IMR-90 (cell line): ENCODE measurements around the gene TRAPPC10. TPM values are rescaled to one million over a fixed set of nuclear protein-coding genes. Genes with fewer than 3 reads are reported as not detected.

Experiments
- ATAC-seq: fragments of 200-7000 bp; cut with Tn5 transposase; 2 replicates; pipeline ENCODE4 v1.9.1; 2020; ENCODE audit warnings: low read depth, mild to moderate bottlenecking, moderate library complexity
- BruUV-seq: library from RNA; stranded (reverse); fragments of 400-500 nt; replicated peaks from 2 replicates; lab custom pipeline; 2021; lab: Mats Ljungman, UMichigan
- CTCF ChIA-PET: fragments of 300-600 bp; formaldehyde crosslinking; extraction: SDS; loops from one replicate; lab custom pipeline; 2021; ENCODE audit warnings: antibody characterized with exemption; lab: Yijun Ruan, JAX
- POLR2A ChIA-PET: fragments of 300-600 bp; sonication (Branson Sonifier 250); formaldehyde crosslinking; loops from one replicate; lab custom pipeline; 2022; ENCODE audit warnings: antibody characterized with exemption; ENCODE audit not compliant: unreplicated experiment; lab: Charles Lee
- DNase-seq: peaks from one replicate; pipeline ENCODE4 v3.0.0; 2013
- H2AFZ ChIP-seq: replicated peaks from 2 replicates; pipeline ENCODE3; 2013; ENCODE audit warnings: low read length, mild to moderate bottlenecking; ENCODE audit not compliant: poor library complexity
- H2AK5ac ChIP-seq: 2 replicates; pipeline ENCODE4 v1.6.1; 2013; ENCODE audit warnings: low read depth, low read length, inconsistent platforms
- H2AK9ac ChIP-seq: replicated peaks from 2 replicates; pipeline ENCODE3; 2013; ENCODE audit warnings: mild to moderate bottlenecking, low read depth, low read length, moderate library complexity; ENCODE audit not compliant: poor library complexity
- H2BK120ac ChIP-seq: 2 replicates; pipeline ENCODE4 v1.6.1; 2013; ENCODE audit warnings: low read depth, low read length, inconsistent platforms
- H2BK15ac ChIP-seq: 3 replicates; pipeline ENCODE4 v1.6.1; 2013; ENCODE audit warnings: low read depth, low read length, inconsistent platforms
- H2BK20ac ChIP-seq: 2 replicates; pipeline ENCODE4 v1.6.1; 2013; ENCODE audit warnings: low read depth, mild to moderate bottlenecking, inconsistent platforms, low read length, moderate library complexity
- H2BK5ac ChIP-seq: 2 replicates; pipeline ENCODE4 v1.6.1; 2013; ENCODE audit warnings: mild to moderate bottlenecking, low read depth, low read length, inconsistent platforms; ENCODE audit not compliant: poor library complexity, severe bottlenecking
- H3K14ac ChIP-seq: replicated peaks from 2 replicates; pipeline ENCODE4 v1.6.1; 2013; ENCODE audit warnings: low read depth, low read length, inconsistent platforms
- H3K18ac ChIP-seq: 2 replicates; pipeline ENCODE4 v1.6.1; 2013; ENCODE audit warnings: low read depth, low read length, control low read depth
- H3K23ac ChIP-seq: 2 replicates; pipeline ENCODE4 v1.6.1; 2013; ENCODE audit warnings: low read depth, low read length, inconsistent platforms
- H3K27ac ChIP-seq: 2 replicates; pipeline ENCODE4 v1.5.1; 2013; ENCODE audit warnings: mild to moderate bottlenecking, control low read depth, low read length; ENCODE audit not compliant: insufficient read depth
- H3K27me3 ChIP-seq: 2 replicates; pipeline ENCODE4 v1.6.1; 2013; ENCODE audit warnings: low read length; ENCODE audit not compliant: control insufficient read depth, insufficient read depth
- H3K36me3 ChIP-seq: 2 replicates; pipeline ENCODE4 v1.6.1; 2013; ENCODE audit warnings: low read length, mixed read lengths; ENCODE audit not compliant: control insufficient read depth, insufficient read depth
- H3K4ac ChIP-seq: 2 replicates; pipeline ENCODE4 v1.6.1; 2013; ENCODE audit warnings: low read depth, low read length, inconsistent platforms
- H3K4me1 ChIP-seq: 2 replicates; pipeline ENCODE4 v1.6.1; 2013; ENCODE audit warnings: low read length, mixed read lengths; ENCODE audit not compliant: control insufficient read depth, insufficient read depth
- H3K4me2 ChIP-seq: 2 replicates; pipeline ENCODE4 v1.6.1; 2013; ENCODE audit warnings: low read depth, mild to moderate bottlenecking, control low read depth, low read length, moderate library complexity
- H3K4me3 ChIP-seq: 2 replicates; pipeline ENCODE4 v1.5.1; 2013; ENCODE audit warnings: low read depth, mild to moderate bottlenecking, control low read depth, low read length, moderate library complexity; ENCODE audit not compliant: insufficient read depth
- H3K56ac ChIP-seq: 2 replicates; pipeline ENCODE4 v1.6.1; 2013; ENCODE audit warnings: low read length, inconsistent platforms; ENCODE audit not compliant: insufficient read depth; ENCODE audit errors: extremely low read depth
- H3K79me1 ChIP-seq, 2 experiments: 2 replicates each; pipeline ENCODE4 v1.6.1; 2013; ENCODE audit warnings: low read length in 2 of 2, inconsistent platforms in 1 of 2, low read depth in 1 of 2
- H3K9ac ChIP-seq: 2 replicates; pipeline ENCODE4 v1.6.1; 2013; ENCODE audit warnings: low read depth, low read length, control low read depth
- H3K9me1 ChIP-seq: 2 replicates; pipeline ENCODE4 v1.6.1; 2013; ENCODE audit warnings: low read length, inconsistent platforms; ENCODE audit not compliant: insufficient read depth
- H3K9me3 ChIP-seq: 2 replicates; pipeline ENCODE4 v1.6.1; 2013; ENCODE audit warnings: low read length; ENCODE audit not compliant: control insufficient read depth, insufficient read depth
- H4K20me1 ChIP-seq: 2 replicates; pipeline ENCODE4 v1.6.1; 2013; ENCODE audit warnings: low read length, inconsistent platforms; ENCODE audit not compliant: insufficient read depth
- H4K5ac ChIP-seq: 2 replicates; pipeline ENCODE4 v1.6.1; 2013; ENCODE audit warnings: mild to moderate bottlenecking, low read depth, low read length, control low read depth
- H4K8ac ChIP-seq, 2 experiments: 2 replicates each; pipeline ENCODE4 v1.6.1; 2013; ENCODE audit warnings: low read depth in 2 of 2, low read length in 2 of 2, control low read depth in 1 of 2, inconsistent platforms in 1 of 2
- H4K91ac ChIP-seq: 2 replicates; pipeline ENCODE4 v1.6.1; 2013; ENCODE audit warnings: low read depth, low read length, inconsistent platforms; ENCODE audit not compliant: insufficient read depth
- BHLHE40 ChIP-seq: fragments of 150-350 bp; IDR thresholded peaks from 2 replicates; pipeline ENCODE4 v1.6.1; 2016; ENCODE audit warnings: mild to moderate bottlenecking, low read depth, low read length
- CEBPB ChIP-seq: IDR thresholded peaks from 2 replicates; pipeline ENCODE4 v1.6.1; 2012; ENCODE audit warnings: low read depth, low read length, improper control_type of control experiment
- CHD1 ChIP-seq: IDR thresholded peaks from 2 replicates; pipeline ENCODE4 v1.6.1; 2012; ENCODE audit warnings: low read depth, low read length, improper control_type of control experiment
- CTCF ChIP-seq: conservative IDR thresholded peaks from 2 replicates; pipeline ENCODE4 v1.5.1; 2012; ENCODE audit warnings: mild to moderate bottlenecking, low read depth, low read length, improper control_type of control experiment
- FOS ChIP-seq: fragments of 150-350 bp; IDR thresholded peaks from 2 replicates; pipeline ENCODE4 v1.6.1; 2016; ENCODE audit warnings: low read depth, low read length
- MAFK ChIP-seq: IDR thresholded peaks from 2 replicates; pipeline ENCODE4 v1.6.1; 2012; ENCODE audit warnings: low read depth, low read length, improper control_type of control experiment
- MAZ ChIP-seq: IDR thresholded peaks from 2 replicates; pipeline ENCODE4 v1.6.1; 2012; ENCODE audit warnings: low read depth, mild to moderate bottlenecking, low read length, improper control_type of control experiment, moderate library complexity, borderline replicate concordance
- MXI1 ChIP-seq: IDR thresholded peaks from 2 replicates; pipeline ENCODE4 v1.6.1; 2012; ENCODE audit warnings: low read depth, mild to moderate bottlenecking, low read length, moderate library complexity, borderline replicate concordance
- NFE2L2 ChIP-seq: fragments of 150-350 bp; IDR thresholded peaks from 2 replicates; pipeline ENCODE4 v1.6.1; 2016; ENCODE audit warnings: low read depth, mild to moderate bottlenecking, low read length
- POLR2A ChIP-seq: IDR thresholded peaks from 2 replicates; pipeline ENCODE4 v1.6.1; 2012; ENCODE audit warnings: mild to moderate bottlenecking, low read depth, low read length
- RAD21 ChIP-seq: IDR thresholded peaks from 2 replicates; pipeline ENCODE4 v1.6.1; 2012; ENCODE audit warnings: low read length, improper control_type of control experiment
- RFX5 ChIP-seq: IDR thresholded peaks from 2 replicates; pipeline ENCODE4 v1.8.0; 2012; ENCODE audit warnings: low read depth, mild to moderate bottlenecking, low read length, moderate library complexity
- SMC3 ChIP-seq: fragments of 150-350 bp; IDR thresholded peaks from 2 replicates; pipeline ENCODE4 v1.6.1; 2016; ENCODE audit warnings: low read depth, mild to moderate bottlenecking, antibody characterized with exemption, low read length, moderate library complexity
- WGBS, 2 experiments: methylation state at CpG; one replicate each; pipeline versions ENCODE4 v1.1.5 to v1.1.7; 2013; ENCODE audit warnings: missing lambda C conversion rate in 2 of 2; ENCODE audit not compliant: insufficient read length in 1 of 2; ENCODE audit errors: extremely low coverage in 2 of 2; 5-methylcytosine and 5-hydroxymethylcytosine counted together
- dilution Hi-C: fragments of 300-500 bp; cut with HindIII; formaldehyde crosslinking; loops from one replicate; pipeline ENCODE4 v1.14.3; 2018; ENCODE audit warnings: low sequenced_read_pairs; ENCODE audit not compliant: unreplicated experiment
- in situ Hi-C: fragments of 300-500 bp; cut with MboI; formaldehyde crosslinking; loops from 3 replicates; pipeline ENCODE4 v1.14.3; 2019; ENCODE audit warnings: low sequenced_read_pairs, inconsistent platforms, mixed read lengths
- intact Hi-C: fragments of 100-400 bp; cut with micrococcal nuclease; formaldehyde crosslinking; loops from 2 replicates; pipeline ENCODE4 v1.10.0; 2022
- polyA plus RNA-seq, 3 experiments: library from polyadenylated mRNA; depleted of rRNA; stranded (reverse); fragments of >200 nt; gene quantifications; 2 replicates each; pipeline ENCODE4 v1.2.3, GENCODE V29; 2012; ENCODE audit warnings: low replicate concordance in 1 of 3
- total RNA-seq: library from RNA; depleted of rRNA; stranded (reverse); fragments of >200 nt; gene quantifications from 2 replicates; pipeline ENCODE4 v1.2.3, GENCODE V29; 2012
- TF ChIP-seq, protein P1 (sequence below): fragments of 150-350 bp; IDR thresholded peaks from 2 replicates; pipeline ENCODE4 v1.6.1; 2016; ENCODE audit warnings: low read depth, mild to moderate bottlenecking, low read length, moderate library complexity, borderline replicate concordance
- TF ChIP-seq, protein P2 (sequence below): fragments of 150-350 bp; IDR thresholded peaks from 2 replicates; pipeline ENCODE4 v1.6.1; 2017; ENCODE audit warnings: mild to moderate bottlenecking, antibody characterized with exemption, low read length, low read depth

TRAPPC10 gene
- total and polyA plus RNA-seq, 2 of the 4 experiments (the other 2 are of a cell fraction): 17.8 to 18.1 TPM

GRCh38 chr21:44062380-44062779, 50.3 kb downstream of the TRAPPC10 start:
- Histone ChIP-seq H3K14ac (no peak overlapping the region), H3K36me3 (peaks cover 47% of the 10 kb centered on the region), H3K9me1 (peaks cover 15% of the 10 kb centered on the region), H2AFZ (no peak overlapping the region), H3K4me2 (no peak overlapping the region), H2AK9ac (no peak overlapping the region), H2BK120ac (no peak overlapping the region), H3K27me3 (no peaks in the 10 kb centered on the region), H3K23ac (no peak overlapping the region), H3K18ac (no peak overlapping the region), H3K27ac (no peak overlapping the region), H2BK5ac (no peak overlapping the region), H3K4me1 (no peaks in the 10 kb centered on the region), H3K56ac (no peak overlapping the region), H3K79me1 (peaks cover 27 to 59% of the 10 kb centered on the region in 2 experiments), H2BK20ac (no peak overlapping the region), H4K5ac (no peak overlapping the region), H2BK15ac (no peak overlapping the region), H4K20me1 (peaks cover 9% of the 10 kb centered on the region), H4K8ac (no peak overlapping the region), H3K4ac (no peak overlapping the region), H3K9ac (no peak overlapping the region), H3K4me3 (no peak overlapping the region), H3K9me3 (no peaks in the 10 kb centered on the region), H2AK5ac (no peak overlapping the region), H4K91ac (no peak overlapping the region)
- DNase-seq (no peak), ATAC-seq (no peak)
- in situ Hi-C loops (no loop called here), intact Hi-C loops (no loop called here), dilution Hi-C loops (no loop called here)
- BruUV-seq: no TSS peak
- ChIA-PET CTCF (no interaction called here), POLR2A (no interaction called here)
- TF ChIP-seq, protein P1, sequence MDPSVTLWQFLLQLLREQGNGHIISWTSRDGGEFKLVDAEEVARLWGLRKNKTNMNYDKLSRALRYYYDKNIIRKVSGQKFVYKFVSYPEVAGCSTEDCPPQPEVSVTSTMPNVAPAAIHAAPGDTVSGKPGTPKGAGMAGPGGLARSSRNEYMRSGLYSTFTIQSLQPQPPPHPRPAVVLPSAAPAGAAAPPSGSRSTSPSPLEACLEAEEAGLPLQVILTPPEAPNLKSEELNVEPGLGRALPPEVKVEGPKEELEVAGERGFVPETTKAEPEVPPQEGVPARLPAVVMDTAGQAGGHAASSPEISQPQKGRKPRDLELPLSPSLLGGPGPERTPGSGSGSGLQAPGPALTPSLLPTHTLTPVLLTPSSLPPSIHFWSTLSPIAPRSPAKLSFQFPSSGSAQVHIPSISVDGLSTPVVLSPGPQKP: no peak
- TF ChIP-seq SMC3 (no peak), MAFK (no peak), CEBPB (no peak), MAZ (no peak), CHD1 (no peak), BHLHE40 (no peak), MXI1 (no peak), RFX5 (no peak), FOS (no peak), POLR2A (no peak), CTCF (no peak), NFE2L2 (no peak), RAD21 (no peak)
- TF ChIP-seq, protein P2, sequence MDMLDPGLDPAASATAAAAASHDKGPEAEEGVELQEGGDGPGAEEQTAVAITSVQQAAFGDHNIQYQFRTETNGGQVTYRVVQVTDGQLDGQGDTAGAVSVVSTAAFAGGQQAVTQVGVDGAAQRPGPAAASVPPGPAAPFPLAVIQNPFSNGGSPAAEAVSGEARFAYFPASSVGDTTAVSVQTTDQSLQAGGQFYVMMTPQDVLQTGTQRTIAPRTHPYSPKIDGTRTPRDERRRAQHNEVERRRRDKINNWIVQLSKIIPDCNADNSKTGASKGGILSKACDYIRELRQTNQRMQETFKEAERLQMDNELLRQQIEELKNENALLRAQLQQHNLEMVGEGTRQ: no peak
- 100% methylated on average over 1 of the region's 7 CpGs; no CpG with 5 or more reads in 1 of the 2 experiments for WGBS, 2 experiments
